Pancreas (tissue), 10 donors: Measurements from ENCODE around the gene HSPA13. TPM values are rescaled to one million over a fixed set of nuclear protein-coding genes. Genes with fewer than 3 reads are reported as not detected.

Source experiments
- ATAC-seq, 4 donors: fragments of 200-7000 bp; cut with Tn5 transposase; one replicate each; pipeline versions ENCODE4 v1.8.0 to v1.9.1; 2020; ENCODE audit warnings: mild to moderate bottlenecking in 4 of 4, moderate library complexity in 4 of 4
- DNase-seq, 6 donors: peaks; one replicate each; pipeline ENCODE4 v3.0.0-alpha.2; 2020
- FAIRE-seq: peaks from 2 replicates; lab custom pipeline; 2012; peaks lifted over from hg19 to GRCh38; lab: Jason Lieb, UNC
- H3K27ac ChIP-seq, 4 donors: fragments of 200-600 bp; sonication (generic); 1 replicate in 3 of 4; 2 replicates in 1 of 4; pipeline versions ENCODE4 v1.5.0 to v1.8.0; 2020
- H3K27me3 ChIP-seq, 4 donors: fragments of 200-600 bp; one replicate each; pipeline ENCODE4 v1.8.0; 2021
- H3K36me3 ChIP-seq, 3 donors: fragments of 200-600 bp; sonication (generic) in 1 of 3; one replicate each; pipeline versions ENCODE4 v1.5.0 to v1.8.0; 2020 to 2021
- H3K4me1 ChIP-seq, 3 donors: fragments of 200-600 bp; one replicate each; pipeline ENCODE4 v1.8.0; 2021
- H3K4me3 ChIP-seq, 4 donors: fragments of 200-600 bp; sonication (generic) in 2 of 4; one replicate each; pipeline versions ENCODE4 v1.5.0 to v1.8.0; 2020 to 2021
- H3K9me3 ChIP-seq, 4 donors: fragments of 200-600 bp; one replicate each; pipeline ENCODE4 v1.8.0; 2021
- CTCF ChIP-seq, 4 donors: fragments of 200-600 bp; sonication (generic) in 3 of 4; IDR thresholded peaks; one replicate each; pipeline versions ENCODE4 v1.5.0 to v1.8.0; 2021; ENCODE audit warnings: antibody characterized with exemption in 4 of 4
- WGBS, 2 donors: extraction: QIAGEN DNeasy Blood & Tissue Kit; methylation state at CpG; one replicate each; pipeline ENCODE4 v1.1.7; 2013; 5-methylcytosine and 5-hydroxymethylcytosine counted together
- intact Hi-C, 3 donors: fragments of 100-400 bp; cut with DNase I; formaldehyde crosslinking; loops; one replicate each; pipeline versions ENCODE4 v1.11.1 to v1.14.2; 2022
- polyA plus RNA-seq, 2 donors: library from polyadenylated mRNA; stranded (reverse); fragments of 200-250 nt; gene quantifications; one replicate each; pipeline ENCODE4 v1.2.3, GENCODE V29; 2013
- total RNA-seq, 6 donors: library from RNA; stranded (reverse); fragmentation: NEBNext Ultra II Directional in 4 of 6; extraction: Animal tissue kit (Norgen Biotek cat#: 25700) in 4 of 6; gene quantifications; one replicate each; pipeline versions ENCODE4 v1.2.1 to v1.2.4, GENCODE V29; 2021 to 2023
- donor health status: healthy with polysubstance abuse.
- donor health status: DM: no; HTN: no; CAD: no; lungs with moderate emphysema.
- donor health status: DM: no; HTN: no; CAD: no.
- donor health status: control.
- donor health status: control.
- donor health status: Bipolar disorder and iron deficiency.
- donor health status: DM: yes; HTN: yes; CAD: no.
- donor health status: DM: no; HTN: no; CAD: no.
- donor health status: DM: no; HTN: no; CAD: no.
- donor health status: DM: yes; HTN: yes; CAD: no.

The HSPA13 gene
- total and polyA plus RNA-seq, 8 donors, result 3.1 to 22.7 (median 13.8) TPM

DNA sequence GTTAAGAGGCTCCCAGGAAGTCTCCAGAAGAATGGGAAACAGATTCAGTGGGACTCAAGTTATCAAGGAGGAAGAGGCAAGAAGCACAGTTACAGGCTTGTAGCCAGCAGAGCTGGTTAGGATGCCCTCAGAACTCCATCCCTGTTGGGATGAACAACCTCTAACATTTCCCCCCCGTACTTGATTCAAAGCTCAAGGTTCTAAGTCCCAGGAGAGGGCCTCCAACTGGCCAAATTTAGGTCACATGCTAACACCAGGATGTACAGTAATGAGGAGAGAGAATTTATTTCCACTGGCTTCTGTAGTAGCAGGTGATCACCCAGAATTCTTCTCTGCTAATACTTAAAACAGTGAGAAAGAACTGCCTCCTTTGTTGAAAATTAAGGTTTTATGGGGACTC, 22.3 kb upstream of the HSPA13 start:
- no peaks in the 10 kb centered on the region for H3K27me3 ChIP-seq
- no peaks in the 10 kb centered on the region for H3K9me3 ChIP-seq
- no peak for FAIRE-seq
- 38 to 52% methylated on average over 1 of the region's 1 CpG for WGBS, 2 donors
- no peaks in the 10 kb centered on the region for H3K36me3 ChIP-seq
- intact Hi-C loops, result no loop called here
- no peak for ATAC-seq
- H3K4me1 ChIP-seq, result no peaks in the 10 kb centered on the region
- DNase-seq, result no peak
- TF ChIP-seq CTCF (IDR thresholded peaks at IDR 0.05), result no peak
- no peak overlapping the region for H3K4me3 ChIP-seq
- H3K27ac ChIP-seq, result no peak overlapping the region

DNA sequence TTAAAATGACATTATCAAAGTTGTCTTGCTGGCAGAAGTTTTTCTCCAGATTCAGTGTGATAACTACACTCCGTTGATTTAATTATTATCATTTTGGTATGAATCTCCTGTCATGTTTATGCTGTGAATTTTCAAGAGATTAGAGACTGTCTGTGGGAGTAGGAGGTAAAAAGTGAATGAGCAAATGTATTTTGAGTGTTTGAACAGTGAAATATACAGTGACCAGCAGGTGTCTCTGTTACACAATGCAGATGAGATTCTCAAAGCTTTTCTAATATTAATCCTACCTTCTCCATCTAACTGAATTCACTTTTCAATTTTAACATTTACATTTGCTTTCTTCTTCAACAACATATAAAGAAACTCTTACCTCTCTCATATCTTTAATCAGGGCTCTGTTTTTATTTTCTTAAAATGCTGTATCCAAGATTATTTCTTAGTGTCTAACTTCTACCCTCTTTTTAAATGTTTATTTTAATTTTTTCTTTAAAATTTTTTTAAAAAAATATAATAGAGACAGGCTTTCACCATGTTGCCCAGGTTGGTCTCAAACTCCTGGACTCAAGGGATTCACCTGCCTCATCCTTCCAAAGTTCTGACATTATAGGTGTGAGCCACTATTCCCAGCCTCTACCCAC, 20.9 kb upstream of the HSPA13 start:
- no peaks in the 10 kb centered on the region for H3K27me3 ChIP-seq
- no peaks in the 10 kb centered on the region for H3K4me1 ChIP-seq
- no peak overlapping the region for H3K4me3 ChIP-seq
- intact Hi-C loops, result no loop called here
- no peaks in the 10 kb centered on the region for H3K36me3 ChIP-seq
- H3K27ac ChIP-seq, result no peak overlapping the region
- no peaks in the 10 kb centered on the region for H3K9me3 ChIP-seq
- ATAC-seq (peak in 3 of 4 donors; percentile 77 to 79 (median 79)), FAIRE-seq (peak; percentile 78), DNase-seq (no peak)
- TF ChIP-seq CTCF (IDR thresholded peaks at IDR 0.05), result peak in 3 of 4 donors; percentile 22 to 50 (median 29)
- WGBS, 2 donors, result 5 to 6% methylated on average over 1 of the region's 1 CpG

- Histone ChIP-seq H3K9me3 (no peaks in the 10 kb centered on the region), H3K4me1 (no peaks in the 10 kb centered on the region), H3K27me3 (no peaks in the 10 kb centered on the region), H3K36me3 (no peaks in the 10 kb centered on the region), H3K27ac (no peak overlapping the region), H3K4me3 (no peak overlapping the region)
- 19% methylated on average over 1 of the region's 1 CpG for WGBS, 2 donors
- DNase-seq, result no peak
- ATAC-seq, result no peak
- intact Hi-C loops, result no loop called here
- no peak for TF ChIP-seq CTCF (IDR thresholded peaks at IDR 0.05)
- no peak for FAIRE-seq
Observed at GRCh38 chr21:14401217-14401616, 18.3 kb upstream of the HSPA13 start.

GRCh38 chr21:14388282-14388681, 5.3 kb upstream of the HSPA13 start:
- Histone ChIP-seq H3K27ac (no peak overlapping the region), H3K9me3 (no peaks in the 10 kb centered on the region), H3K36me3 (no peaks in the 10 kb centered on the region), H3K4me1 (peaks cover 0 to 4% (median 0%) of the 10 kb centered on the region in 3 donors), H3K27me3 (peaks cover 0 to 4% (median 0%) of the 10 kb centered on the region in 4 donors), H3K4me3 (no peak overlapping the region)
- ATAC-seq (no peak), DNase-seq (no peak), FAIRE-seq (no peak)
- intact Hi-C loops, result no loop called here
- TF ChIP-seq CTCF (IDR thresholded peaks at IDR 0.05), result no peak
- 89 to 91% methylated on average over 2 of the region's 2 CpGs for WGBS, 2 donors

DNA sequence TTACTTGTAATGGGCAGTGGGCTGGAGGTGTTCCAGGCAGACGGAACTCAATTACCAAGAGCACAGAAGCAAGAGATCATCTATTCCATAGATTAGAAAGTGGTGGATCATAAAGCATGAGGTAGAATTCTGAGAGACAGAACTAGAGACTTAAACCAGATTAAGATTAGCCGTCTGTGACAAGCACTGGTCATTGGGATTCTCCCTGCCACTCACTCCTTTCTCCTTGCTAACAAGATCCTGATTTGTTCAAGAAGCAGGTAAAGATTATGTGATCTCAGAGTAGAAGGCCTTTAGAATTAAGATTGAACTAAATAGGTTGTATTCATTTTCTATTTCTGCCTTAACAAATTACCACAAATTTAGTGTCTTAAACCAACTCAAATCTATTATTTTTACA, 1.5 kb upstream of the HSPA13 start:
- ATAC-seq (no peak), FAIRE-seq (no peak), DNase-seq (no peak)
- H3K27ac ChIP-seq, result no peak overlapping the region
- 90 to 92% methylated on average over 2 of the region's 2 CpGs for WGBS, 2 donors
- no peak overlapping the region for H3K4me3 ChIP-seq
- peaks cover 3 to 11% (median 8%) of the 10 kb centered on the region in 3 donors for H3K4me1 ChIP-seq
- H3K9me3 ChIP-seq, result no peaks in the 10 kb centered on the region
- intact Hi-C loops, result no loop called here
- TF ChIP-seq CTCF (IDR thresholded peaks at IDR 0.05), result no peak
- H3K36me3 ChIP-seq, result no peaks in the 10 kb centered on the region
- no peaks in the 10 kb centered on the region for H3K27me3 ChIP-seq
